ENCODE results near the gene STEAP3.
A peak's percentile ranks its signal among the peaks of the same experiment; 100 is the strongest.

The STEAP3 gene

GRCh38 chr2:119190321-119191111, 33.1 kb upstream of the STEAP3 start:
- peaks cover 9% of the 10 kb centered on the region; the same call in 1 of the 2 replicates for H3K27me3 ChIP-seq (ENCODE audit: low read depth)
- no peaks in the 10 kb centered on the region for H3K36me3 ChIP-seq (replicated peaks)
- no peaks in the 10 kb centered on the region for H3K4me1 ChIP-seq
- H3K4me3 ChIP-seq = no peak overlapping the region
- in situ Hi-C loops (cut with MboI; ENCODE audit: low sequenced_read_pairs) = no loop called here
- H3K9me3 ChIP-seq = no peaks in the 10 kb centered on the region
- no peak for DNase-seq (ENCODE audit: low spot score in 2 of 2)

- no peaks in the 10 kb centered on the region for H3K9me3 ChIP-seq
- H3K27me3 ChIP-seq (ENCODE audit: low read depth) = peaks cover 9% of the 10 kb centered on the region; the same call in 1 of the 2 replicates
- no peak overlapping the region for H3K4me3 ChIP-seq
- DNase-seq (ENCODE audit: low spot score in 2 of 2) = no peak
- H3K4me1 ChIP-seq = no peaks in the 10 kb centered on the region
- H3K36me3 ChIP-seq (replicated peaks) = no peaks in the 10 kb centered on the region
- in situ Hi-C loops (cut with MboI; ENCODE audit: low sequenced_read_pairs) = no loop called here
These were observed 30.7 kb upstream of the STEAP3 start for GRCh38 chr2:119192893-119193292.

GRCh38 chr2:119195001-119195400, 28.6 kb upstream of the STEAP3 start:
- H3K9me3 ChIP-seq = no peaks in the 10 kb centered on the region

GRCh38 chr2:119195887-119196286, 27.7 kb upstream of the STEAP3 start:
- in situ Hi-C loops (cut with MboI; ENCODE audit: low sequenced_read_pairs) = no loop called here
- no peak for DNase-seq (ENCODE audit: low spot score in 2 of 2)
- Histone ChIP-seq H3K27me3 (ENCODE audit: low read depth) (peaks cover 8% of the 10 kb centered on the region; the same call in 1 of the 2 replicates), H3K4me3 (no peak overlapping the region), H3K36me3 (replicated peaks) (no peaks in the 10 kb centered on the region), H3K9me3 (no peaks in the 10 kb centered on the region), H3K4me1 (no peaks in the 10 kb centered on the region)

More at GRCh38 chr2:119195001-119195400, 28.6 kb upstream of the STEAP3 start:
- Histone ChIP-seq H3K4me1 (no peaks in the 10 kb centered on the region), H3K36me3 (replicated peaks) (no peaks in the 10 kb centered on the region), H3K27me3 (ENCODE audit: low read depth) (peaks cover 8% of the 10 kb centered on the region; the same call in 1 of the 2 replicates), H3K4me3 (no peak overlapping the region)
- in situ Hi-C loops (cut with MboI; ENCODE audit: low sequenced_read_pairs) = no loop called here
- no peak for DNase-seq (ENCODE audit: low spot score in 2 of 2)

- in situ Hi-C loops (cut with MboI; ENCODE audit: low sequenced_read_pairs) = no loop called here
These were observed 27.1 kb upstream of the STEAP3 start for GRCh38 chr2:119196301-119197125.

GRCh38 chr2:119197126-119197405, 26.6 kb upstream of the STEAP3 start:
- H3K36me3 ChIP-seq (replicated peaks) = no peaks in the 10 kb centered on the region
- peaks cover 8% of the 10 kb centered on the region; the same call in 1 of the 2 replicates for H3K27me3 ChIP-seq (ENCODE audit: low read depth)
- in situ Hi-C loops (cut with MboI; ENCODE audit: low sequenced_read_pairs) = no loop called here
- no peaks in the 10 kb centered on the region for H3K4me1 ChIP-seq
- no peaks in the 10 kb centered on the region for H3K9me3 ChIP-seq
- no peak overlapping the region for H3K4me3 ChIP-seq
- DNase-seq (ENCODE audit: low spot score in 2 of 2) = no peak

More at GRCh38 chr2:119196301-119197125, 27.1 kb upstream of the STEAP3 start:
- H3K9me3 ChIP-seq = no peaks in the 10 kb centered on the region
- H3K4me3 ChIP-seq = no peak overlapping the region
- H3K4me1 ChIP-seq = no peaks in the 10 kb centered on the region
- no peaks in the 10 kb centered on the region for H3K36me3 ChIP-seq (replicated peaks)
- peak; percentile 6 to 12 for DNase-seq (ENCODE audit: low spot score in 2 of 2)
- peaks cover 8% of the 10 kb centered on the region; the same call in 1 of the 2 replicates for H3K27me3 ChIP-seq (ENCODE audit: low read depth)

GRCh38 chr2:119197529-119198239, 25.9 kb upstream of the STEAP3 start:
- DNase-seq (ENCODE audit: low spot score in 2 of 2) = no peak
- Histone ChIP-seq H3K4me1 (no peaks in the 10 kb centered on the region), H3K4me3 (no peak overlapping the region), H3K36me3 (replicated peaks) (no peaks in the 10 kb centered on the region), H3K27me3 (ENCODE audit: low read depth) (peaks cover 8% of the 10 kb centered on the region; the same call in 1 of the 2 replicates), H3K9me3 (no peaks in the 10 kb centered on the region)
- in situ Hi-C loops (cut with MboI; ENCODE audit: low sequenced_read_pairs) = no loop called here

- H3K9me3 ChIP-seq = no peaks in the 10 kb centered on the region
- H3K4me3 ChIP-seq = no peak overlapping the region
- H3K27me3 ChIP-seq (ENCODE audit: low read depth) = peaks cover 8% of the 10 kb centered on the region; the same call in 1 of the 2 replicates
- H3K4me1 ChIP-seq = no peaks in the 10 kb centered on the region
- no peak for DNase-seq (ENCODE audit: low spot score in 2 of 2)
- H3K36me3 ChIP-seq (replicated peaks) = no peaks in the 10 kb centered on the region
- in situ Hi-C loops (cut with MboI; ENCODE audit: low sequenced_read_pairs) = no loop called here
These were observed 25.3 kb upstream of the STEAP3 start for GRCh38 chr2:119198240-119198840.

GRCh38 chr2:119201815-119202214, 21.8 kb upstream of the STEAP3 start:
- no peak for DNase-seq (ENCODE audit: low spot score in 2 of 2)
- in situ Hi-C loops (cut with MboI; ENCODE audit: low sequenced_read_pairs) = no loop called here
- no peaks in the 10 kb centered on the region for H3K36me3 ChIP-seq (replicated peaks)
- H3K9me3 ChIP-seq = no peaks in the 10 kb centered on the region
- 0 out of 2 replicates have a peak, but pooled peaks cover 5% of the 10 kb centered on the region for H3K27me3 ChIP-seq (ENCODE audit: low read depth)
- no peaks in the 10 kb centered on the region for H3K4me1 ChIP-seq
- no peak overlapping the region for H3K4me3 ChIP-seq

GRCh38 chr2:119202610-119203310, 20.9 kb upstream of the STEAP3 start:
- H3K4me1 ChIP-seq = no peaks in the 10 kb centered on the region
- H3K27me3 ChIP-seq (ENCODE audit: low read depth) = 0 out of 2 replicates have a peak, but pooled peaks cover 3% of the 10 kb centered on the region
- H3K4me3 ChIP-seq = no peak overlapping the region
- no peaks in the 10 kb centered on the region for H3K36me3 ChIP-seq (replicated peaks)
- H3K9me3 ChIP-seq = no peaks in the 10 kb centered on the region
- no peak for DNase-seq (ENCODE audit: low spot score in 2 of 2)
- in situ Hi-C loops (cut with MboI; ENCODE audit: low sequenced_read_pairs) = no loop called here

- no peaks in the 10 kb centered on the region for H3K4me1 ChIP-seq
- H3K36me3 ChIP-seq (replicated peaks) = no peaks in the 10 kb centered on the region
- in situ Hi-C loops (cut with MboI; ENCODE audit: low sequenced_read_pairs) = no loop called here
- H3K9me3 ChIP-seq = no peaks in the 10 kb centered on the region
- H3K27me3 ChIP-seq (ENCODE audit: low read depth) = peaks cover 2% of the 10 kb centered on the region; the same call in 1 of the 2 replicates
- H3K4me3 ChIP-seq = no peak overlapping the region
- DNase-seq (ENCODE audit: low spot score in 2 of 2) = no peak
These were observed 19.1 kb upstream of the STEAP3 start for GRCh38 chr2:119204525-119204924.

- DNase-seq (ENCODE audit: low spot score in 2 of 2) = no peak
- in situ Hi-C loops (cut with MboI; ENCODE audit: low sequenced_read_pairs) = no loop called here
These were observed 18.5 kb upstream of the STEAP3 start for GRCh38 chr2:119205001-119205706.

More at GRCh38 chr2:119205001-119205706, 18.5 kb upstream of the STEAP3 start:
- Histone ChIP-seq H3K9me3 (no peaks in the 10 kb centered on the region), H3K36me3 (replicated peaks) (no peaks in the 10 kb centered on the region), H3K27me3 (ENCODE audit: low read depth) (peaks cover 5% of the 10 kb centered on the region; the same call in 1 of the 2 replicates), H3K4me3 (no peak overlapping the region), H3K4me1 (no peaks in the 10 kb centered on the region)

All from HAP-1 (cell line).